Measurements from ENCODE around the gene RNF180.

DNA sequence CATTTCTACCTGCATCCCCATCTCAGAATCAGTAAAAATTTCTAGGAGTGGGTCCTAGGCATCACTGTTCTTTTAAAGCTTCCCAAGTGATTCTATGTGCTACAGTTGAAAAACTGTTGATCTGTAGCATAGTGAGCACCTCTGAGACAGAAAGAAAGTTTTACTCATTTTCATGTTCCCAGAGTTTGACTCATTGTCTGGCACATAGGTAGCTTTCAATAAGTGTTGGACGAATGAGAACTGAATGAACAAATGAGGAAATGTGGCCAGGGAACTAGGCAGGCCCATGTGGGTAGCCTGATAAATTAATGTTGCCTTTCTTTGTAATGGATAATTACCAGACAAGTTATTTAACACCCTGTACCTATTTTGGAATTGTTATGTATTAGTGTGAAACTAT is 33.8 kb downstream of the RNF180 start:
- TF ChIP-seq, protein P1, sequence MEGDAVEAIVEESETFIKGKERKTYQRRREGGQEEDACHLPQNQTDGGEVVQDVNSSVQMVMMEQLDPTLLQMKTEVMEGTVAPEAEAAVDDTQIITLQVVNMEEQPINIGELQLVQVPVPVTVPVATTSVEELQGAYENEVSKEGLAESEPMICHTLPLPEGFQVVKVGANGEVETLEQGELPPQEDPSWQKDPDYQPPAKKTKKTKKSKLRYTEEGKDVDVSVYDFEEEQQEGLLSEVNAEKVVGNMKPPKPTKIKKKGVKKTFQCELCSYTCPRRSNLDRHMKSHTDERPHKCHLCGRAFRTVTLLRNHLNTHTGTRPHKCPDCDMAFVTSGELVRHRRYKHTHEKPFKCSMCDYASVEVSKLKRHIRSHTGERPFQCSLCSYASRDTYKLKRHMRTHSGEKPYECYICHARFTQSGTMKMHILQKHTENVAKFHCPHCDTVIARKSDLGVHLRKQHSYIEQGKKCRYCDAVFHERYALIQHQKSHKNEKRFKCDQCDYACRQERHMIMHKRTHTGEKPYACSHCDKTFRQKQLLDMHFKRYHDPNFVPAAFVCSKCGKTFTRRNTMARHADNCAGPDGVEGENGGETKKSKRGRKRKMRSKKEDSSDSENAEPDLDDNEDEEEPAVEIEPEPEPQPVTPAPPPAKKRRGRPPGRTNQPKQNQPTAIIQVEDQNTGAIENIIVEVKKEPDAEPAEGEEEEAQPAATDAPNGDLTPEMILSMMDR (IDR thresholded peaks at IDR 0.05; ENCODE audit: low read depth, low read length) = no peak
- TF ChIP-seq, protein P2, sequence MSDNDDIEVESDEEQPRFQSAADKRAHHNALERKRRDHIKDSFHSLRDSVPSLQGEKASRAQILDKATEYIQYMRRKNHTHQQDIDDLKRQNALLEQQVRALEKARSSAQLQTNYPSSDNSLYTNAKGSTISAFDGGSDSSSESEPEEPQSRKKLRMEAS (IDR thresholded peaks at IDR 0.05; ENCODE audit: low read depth, low read length) = no peak
- TF ChIP-seq POLR2A (IDR thresholded peaks at IDR 0.05; ENCODE audit: extremely low read depth, insufficient read length) = no peak

Measured in NB4 (cell line).